OCI-LY7 (cell line): ENCODE results near the gene EPS8L1. TPM values are rescaled to one million over a fixed set of nuclear protein-coding genes. Genes with fewer than 3 reads are reported as not detected.

Experiments
- BruUV-seq: library from RNA; stranded (reverse); fragments of 400-500 nt; replicated peaks from 2 replicates; lab custom pipeline; 2021; lab: Mats Ljungman, UMichigan
- CTCF ChIA-PET: fragments of 300-600 bp; sonication (Branson Sonifier 250); formaldehyde crosslinking; loops from one replicate; lab custom pipeline; 2022; ENCODE audit warnings: antibody characterized with exemption; ENCODE audit not compliant: unreplicated experiment; lab: Charles Lee
- POLR2A ChIA-PET: fragments of 300-600 bp; sonication (Branson Sonifier 250); formaldehyde crosslinking; loops from one replicate; lab custom pipeline; 2022; ENCODE audit warnings: antibody characterized with exemption; lab: Charles Lee
- DNase-seq: peaks from one replicate; pipeline ENCODE4 v3.0.0-alpha.2; 2015; ENCODE audit warnings: low spot score
- H2AFZ ChIP-seq: fragments of 200-600 bp; sonication (generic), shearing (Covaris generic); 2 replicates; pipeline ENCODE4 v1.6.1; 2014; ENCODE audit warnings: mild to moderate bottlenecking, antibody characterized with exemption, low read length, moderate library complexity
- H3K27ac ChIP-seq: fragments of 200-600 bp; sonication (generic); 2 replicates; pipeline ENCODE4 v1.5.1; 2014; ENCODE audit warnings: mixed run types, low read depth, mild to moderate bottlenecking, moderate library complexity, low read length, inconsistent platforms; ENCODE audit not compliant: poor library complexity, severe bottlenecking
- H3K36me3 ChIP-seq: fragments of 200-600 bp; sonication (generic); 2 replicates; pipeline ENCODE4 v1.6.1; 2014; ENCODE audit warnings: mild to moderate bottlenecking, antibody characterized with exemption, low read length, moderate library complexity, mixed read lengths; ENCODE audit not compliant: insufficient read depth
- H3K4me1 ChIP-seq: fragments of 200-600 bp; sonication (generic); 2 replicates; pipeline ENCODE4 v1.5.1; 2014; ENCODE audit warnings: mild to moderate bottlenecking, low read length; ENCODE audit not compliant: insufficient read depth, poor library complexity, severe bottlenecking
- H3K4me2 ChIP-seq: fragments of 200-600 bp; sonication (generic); 2 replicates; pipeline ENCODE4 v1.6.1; 2014; ENCODE audit warnings: mild to moderate bottlenecking, low read length
- H3K4me3 ChIP-seq: fragments of 200-600 bp; sonication (generic); 2 replicates; pipeline ENCODE4 v1.5.1; 2014; ENCODE audit warnings: mild to moderate bottlenecking, low read depth, low read length; ENCODE audit not compliant: poor library complexity, severe bottlenecking
- H3K79me2 ChIP-seq: fragments of 200-600 bp; sonication (generic); 2 replicates; pipeline ENCODE4 v1.6.1; 2016; ENCODE audit warnings: low read depth, mild to moderate bottlenecking, low read length, moderate library complexity, mixed read lengths; ENCODE audit not compliant: insufficient read depth
- H3K9me2 ChIP-seq: fragments of 200-600 bp; sonication (generic); 2 replicates; pipeline ENCODE4 v1.6.1; 2016; ENCODE audit warnings: mild to moderate bottlenecking, low read length, mixed read lengths; ENCODE audit not compliant: insufficient read depth
- H3K9me3 ChIP-seq: fragments of 200-600 bp; sonication (generic); 2 replicates; pipeline ENCODE4 v1.6.1; 2014; ENCODE audit warnings: mild to moderate bottlenecking, mixed run types, low read length, mixed read lengths
- H4K20me1 ChIP-seq: fragments of 200-600 bp; sonication (generic); 2 replicates; pipeline ENCODE4 v1.6.1; 2014; ENCODE audit warnings: mild to moderate bottlenecking, antibody characterized with exemption, low read length, moderate library complexity, mixed read lengths; ENCODE audit not compliant: insufficient read depth
- CTCF ChIP-seq: fragments of 200-600 bp; sonication (generic); conservative IDR thresholded peaks from 2 replicates; pipeline ENCODE4 v1.5.1; 2014; ENCODE audit warnings: mild to moderate bottlenecking, antibody characterized with exemption, low read length, moderate library complexity, mixed read lengths
- EZH2phosphoT487 ChIP-seq: fragments of 200-600 bp; sonication (generic); IDR thresholded peaks from 2 replicates; pipeline ENCODE4 v1.6.1; 2018; ENCODE audit warnings: low read depth, borderline replicate concordance, mild to moderate bottlenecking, mixed run types, antibody characterized with exemption, low read length, moderate library complexity, mixed read lengths
- intact Hi-C: fragments of 100-400 bp; cut with micrococcal nuclease; formaldehyde crosslinking; loops from one replicate; pipeline ENCODE4 v1.10.0; 2022; ENCODE audit not compliant: unreplicated experiment
- total RNA-seq, 2 experiments: library from RNA; depleted of rRNA in 1 of 2; stranded (reverse); fragments of >200 nt in 1 of 2; shearing (Covaris generic) in 1 of 2; gene quantifications; 2 replicates each; pipeline ENCODE4 v1.2.3, GENCODE V29; 2014 to 2022

The EPS8L1 gene
- total RNA-seq, 2 experiments from 2014 or later: 11.1 to 12.5 TPM

DNA sequence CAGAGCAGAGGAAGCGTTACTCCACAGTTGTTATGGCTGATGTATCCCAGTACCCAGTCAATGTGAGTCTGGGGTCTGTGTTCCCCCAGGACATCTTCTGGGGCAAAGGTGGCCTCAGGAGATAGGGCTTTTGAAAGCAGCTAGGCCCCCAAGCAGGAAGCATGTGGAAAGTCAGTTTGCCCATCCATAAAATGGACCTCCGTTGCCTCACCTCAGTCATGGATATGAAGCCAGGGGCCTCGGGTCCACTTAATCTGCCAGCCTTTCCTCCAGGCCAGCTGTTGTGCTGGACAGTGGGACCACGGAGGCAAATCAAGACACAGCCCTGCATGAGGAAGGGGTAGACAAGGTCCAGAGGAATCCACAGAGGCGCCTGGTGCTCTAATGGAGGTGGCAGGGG lies 3.3 kb downstream of the EPS8L1 start:
- H3K36me3 ChIP-seq: no peaks in the 10 kb centered on the region
- no TSS peak for BruUV-seq

DNA sequence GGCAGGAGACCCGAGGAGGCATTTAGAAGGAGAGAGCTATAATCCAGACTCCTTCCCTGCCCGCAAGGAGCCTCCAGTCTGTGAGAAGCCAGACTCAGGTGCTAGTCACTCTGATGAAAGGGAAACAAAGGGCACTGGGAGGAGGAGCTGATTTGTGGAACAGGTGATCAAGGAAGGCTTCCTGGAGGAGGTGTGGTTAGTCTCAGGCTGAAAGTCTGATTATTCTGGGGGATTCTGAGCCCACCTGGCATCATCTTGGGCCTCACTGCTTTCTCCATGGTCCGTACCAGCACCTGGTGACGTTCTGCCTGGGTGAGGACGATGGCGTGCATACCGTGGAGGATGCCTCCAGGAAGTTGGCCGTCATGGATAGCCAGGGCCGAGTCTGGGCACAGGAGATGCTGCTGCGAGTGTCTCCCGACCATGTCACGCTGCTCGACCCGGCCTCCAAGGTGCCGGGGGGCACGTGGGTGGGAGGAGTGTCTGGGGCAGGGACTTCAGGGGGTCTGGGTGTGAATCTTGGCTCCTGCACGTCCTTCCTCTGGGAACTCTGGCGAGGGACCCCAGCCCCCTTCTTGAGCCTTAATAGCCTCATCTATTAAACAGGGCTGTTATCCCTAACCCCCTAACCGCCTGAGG lies 3.9 kb downstream of the EPS8L1 start:
- no peak overlapping the region for H3K4me3 ChIP-seq
- no peaks in the 10 kb centered on the region for H3K79me2 ChIP-seq
- POLR2A ChIA-PET: interaction anchor here (0.6 to 1.5 kb wide), 3 partner anchors 17 to 338 kb away, joined by 3 to 6 read pairs (median 3); partner anchors contain the start of gene RDH13
- H3K9me2 ChIP-seq: no peaks in the 10 kb centered on the region
- DNase-seq: no peak
- H3K4me2 ChIP-seq: peak overlapping the region; percentile 89
- BruUV-seq: no TSS peak
- no peak overlapping the region for H3K27ac ChIP-seq
- H3K36me3 ChIP-seq: no peaks in the 10 kb centered on the region
- CTCF ChIA-PET: interaction anchor here (0.6 to 0.7 kb wide), 2 partner anchors 104 to 206 kb away, joined by 3 to 9 read pairs; no protein-coding TSS in a partner anchor
- intact Hi-C loops: loop anchor here (2.0 kb wide), 2 partner anchors 53 to 87 kb away; partner anchors contain the start of gene DNAAF3
- H4K20me1 ChIP-seq: no peaks in the 10 kb centered on the region
- TF ChIP-seq CTCF: no peak
- no peak for TF ChIP-seq EZH2phosphoT487
- peaks cover 20% of the 10 kb centered on the region for H3K4me1 ChIP-seq
- H2AFZ ChIP-seq: no peak overlapping the region
- H3K9me3 ChIP-seq: no peaks in the 10 kb centered on the region

More for the DNA sequence above, 3.3 kb downstream of the EPS8L1 start:
- Histone ChIP-seq H3K4me3 (no peak overlapping the region), H3K79me2 (no peaks in the 10 kb centered on the region), H3K9me2 (no peaks in the 10 kb centered on the region), H3K9me3 (no peaks in the 10 kb centered on the region), H4K20me1 (no peaks in the 10 kb centered on the region), H2AFZ (no peak overlapping the region), H3K4me2 (no peak overlapping the region), H3K27ac (no peak overlapping the region), H3K4me1 (peaks cover 20% of the 10 kb centered on the region)
- CTCF ChIA-PET: no interaction called here
- no peak for DNase-seq
- POLR2A ChIA-PET: no interaction called here
- TF ChIP-seq EZH2phosphoT487 (no peak), CTCF (no peak)
- intact Hi-C loops: no loop called here
